Ovary (tissue), 3 donors: ENCODE measurements around the gene EIF5AL1.
"Not testable (repeated sequence)": the region's sequence is repeated elsewhere in the genome, so short reads cannot be mapped to it uniquely, and the experiment has no call there.

Experiments used
- CTCF ChIP-seq, 3 donors: fragments of 450-650 bp in 2 of 3; fragments of 200-600 bp in 1 of 3; IDR thresholded peaks; one replicate each; pipeline versions ENCODE4 v1.5.1 to v1.8.0; 2016 to 2022; ENCODE audit warnings: antibody characterized with exemption in 3 of 3, mild to moderate bottlenecking in 1 of 3
- POLR2A ChIP-seq: fragments of 450-650 bp; IDR thresholded peaks from one replicate; pipeline ENCODE4 v1.6.1; 2017; ENCODE audit warnings: antibody characterized with exemption, mild to moderate bottlenecking, moderate library complexity
- donor health status: DM: no; HTN: no; CAD: no.

- TF ChIP-seq CTCF (IDR thresholded peaks at IDR 0.05); POLR2A: not testable (repeated sequence)
These were observed 7.8 kb upstream of the EIF5AL1 start for GRCh38 chr10:79504483-79504882.
